Lower leg skin (tissue), 4 donors: ENCODE results near the gene CDKAL1. TPM values are rescaled to one million over a fixed set of nuclear protein-coding genes. Genes with fewer than 3 reads are reported as not detected.
"Not testable (repeated sequence)": the region's sequence is repeated elsewhere in the genome, so short reads cannot be mapped to it uniquely, and the experiment has no call there.

Source experiments
- DNase-seq, 2 donors: peaks; one replicate each; pipeline ENCODE4 v3.0.0-alpha.2; 2019; ENCODE audit warnings: low spot score in 2 of 2
- H3K4me3 ChIP-seq: fragments of 200-600 bp; sonication (generic); 2 replicates; pipeline ENCODE4 v1.5.1; 2017; ENCODE audit warnings: mild to moderate bottlenecking, low read depth; ENCODE audit not compliant: poor library complexity, severe bottlenecking
- POLR2A ChIP-seq, 2 donors: fragments of 450-650 bp; IDR thresholded peaks; one replicate each; pipeline ENCODE4 v1.6.1; 2016 to 2017; ENCODE audit warnings: antibody characterized with exemption in 2 of 2, mild to moderate bottlenecking in 1 of 2, moderate library complexity in 1 of 2
- WGBS, 2 donors: methylation state at CpG; one replicate each; pipeline ENCODE4 v1.1.5; 2018; 5-methylcytosine and 5-hydroxymethylcytosine counted together
- intact Hi-C: fragments of 100-400 bp; cut with DNase I; formaldehyde crosslinking; loops from one replicate; pipeline ENCODE4 v1.15.0; 2023; ENCODE audit warnings: low total_unique reads
- total RNA-seq, 4 donors: library from RNA; depleted of rRNA; stranded (reverse); fragments of >200 nt; gene quantifications; one replicate each; pipeline ENCODE4 v1.1.0, GENCODE V29; 2016
- TF ChIP-seq, protein P1 (sequence below), 3 donors: fragments of 450-650 bp; IDR thresholded peaks; one replicate each; pipeline ENCODE4 v1.5.1; 2016; ENCODE audit warnings: antibody characterized with exemption in 3 of 3, mild to moderate bottlenecking in 3 of 3, moderate library complexity in 2 of 3

Gene CDKAL1
- total RNA-seq, 4 donors from 2014 or later, result 10.3 to 18.0 (median 11.6) TPM

DNA sequence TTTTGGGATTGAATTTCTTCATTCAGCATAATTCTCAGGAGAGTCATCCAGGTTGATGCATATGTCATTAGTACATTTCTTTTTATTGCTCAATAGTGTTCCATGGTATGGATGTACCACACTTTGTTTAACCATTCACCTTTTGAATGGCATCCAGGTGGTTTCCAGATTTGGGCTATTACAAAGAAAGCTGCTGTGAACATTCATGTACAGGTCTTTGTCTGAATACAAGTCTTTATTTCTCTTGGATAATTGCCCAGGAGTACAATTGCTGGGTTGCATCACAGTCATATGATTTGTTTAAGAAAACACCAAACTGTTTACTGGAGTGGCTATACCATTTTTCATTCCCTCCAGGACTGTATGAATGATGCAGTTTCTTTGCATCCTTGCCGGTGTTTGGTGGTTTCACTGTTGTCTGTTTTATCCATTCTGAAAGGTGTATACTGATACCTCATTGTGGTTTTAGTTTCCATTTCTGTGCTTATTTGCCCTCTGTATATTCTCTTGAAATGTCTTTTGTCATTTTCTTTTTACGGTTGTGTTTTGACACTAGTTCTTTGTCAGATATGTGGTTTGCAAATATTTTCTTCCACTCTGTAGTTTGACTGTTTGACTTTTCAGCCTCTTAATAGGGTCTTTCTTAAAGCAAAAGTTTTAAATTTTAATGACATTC, 8.8 kb downstream of the CDKAL1 start:
- intact Hi-C loops, result no loop called here
- 72 to 78% methylated on average over 2 of the region's 2 CpGs for WGBS, 2 donors
- H3K4me3 ChIP-seq, result no peak overlapping the region
- no peak for TF ChIP-seq POLR2A (IDR thresholded peaks at IDR 0.05)
- TF ChIP-seq, protein P1, sequence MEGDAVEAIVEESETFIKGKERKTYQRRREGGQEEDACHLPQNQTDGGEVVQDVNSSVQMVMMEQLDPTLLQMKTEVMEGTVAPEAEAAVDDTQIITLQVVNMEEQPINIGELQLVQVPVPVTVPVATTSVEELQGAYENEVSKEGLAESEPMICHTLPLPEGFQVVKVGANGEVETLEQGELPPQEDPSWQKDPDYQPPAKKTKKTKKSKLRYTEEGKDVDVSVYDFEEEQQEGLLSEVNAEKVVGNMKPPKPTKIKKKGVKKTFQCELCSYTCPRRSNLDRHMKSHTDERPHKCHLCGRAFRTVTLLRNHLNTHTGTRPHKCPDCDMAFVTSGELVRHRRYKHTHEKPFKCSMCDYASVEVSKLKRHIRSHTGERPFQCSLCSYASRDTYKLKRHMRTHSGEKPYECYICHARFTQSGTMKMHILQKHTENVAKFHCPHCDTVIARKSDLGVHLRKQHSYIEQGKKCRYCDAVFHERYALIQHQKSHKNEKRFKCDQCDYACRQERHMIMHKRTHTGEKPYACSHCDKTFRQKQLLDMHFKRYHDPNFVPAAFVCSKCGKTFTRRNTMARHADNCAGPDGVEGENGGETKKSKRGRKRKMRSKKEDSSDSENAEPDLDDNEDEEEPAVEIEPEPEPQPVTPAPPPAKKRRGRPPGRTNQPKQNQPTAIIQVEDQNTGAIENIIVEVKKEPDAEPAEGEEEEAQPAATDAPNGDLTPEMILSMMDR (IDR thresholded peaks at IDR 0.05), result no peak
- no peak for DNase-seq

DNA sequence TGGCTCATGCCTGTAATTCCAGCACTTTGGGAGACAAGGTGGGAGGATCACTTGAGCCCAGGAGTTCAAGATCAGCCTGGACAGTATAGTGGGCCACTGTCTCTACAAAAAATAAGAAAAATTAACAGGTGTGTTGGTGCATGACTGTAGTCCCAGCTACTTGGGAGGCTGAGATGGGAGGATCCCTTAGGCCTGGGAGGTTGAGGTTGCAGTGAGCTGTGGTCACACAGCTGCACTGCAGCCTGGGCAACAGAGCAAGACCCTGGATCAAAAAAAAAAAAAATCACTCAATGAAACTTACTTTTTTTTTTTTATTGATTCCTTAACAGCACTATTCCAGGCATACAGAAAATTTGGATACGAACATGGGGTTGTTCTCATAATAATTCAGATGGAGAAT, 14.0 kb downstream of the CDKAL1 start:
- WGBS, 2 donors, result 98 to 100% methylated on average over 1 of the region's 1 CpG
- DNase-seq, result no peak
- intact Hi-C loops, result no loop called here
- H3K4me3 ChIP-seq, result no peak overlapping the region
- TF ChIP-seq POLR2A (IDR thresholded peaks at IDR 0.05), result no peak
- TF ChIP-seq, protein P1 (IDR thresholded peaks at IDR 0.05), result no peak

DNA sequence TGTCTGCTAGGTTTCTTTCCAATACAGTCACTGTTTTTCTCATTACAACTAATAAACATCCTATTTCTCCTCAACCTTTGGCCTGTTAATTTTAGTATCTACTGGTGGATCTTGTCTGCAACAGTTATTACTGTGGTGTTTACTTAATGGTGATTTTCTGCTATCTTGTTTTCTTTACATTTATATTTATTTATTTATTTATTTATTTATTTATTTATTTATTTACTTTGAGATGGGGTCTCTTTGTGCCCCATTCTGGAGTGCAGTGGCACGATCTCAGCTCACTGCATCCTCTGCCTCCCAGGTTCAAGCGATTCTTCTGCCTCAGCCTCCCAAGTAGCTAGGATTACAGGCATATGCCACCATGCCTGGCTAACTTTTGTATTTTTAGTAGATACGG, 15.1 kb downstream of the CDKAL1 start:
- H3K4me3 ChIP-seq, intact Hi-C loops, DNase-seq: not testable (repeated sequence)
- WGBS, 2 donors, result 92 to 98% methylated on average over 3 of the region's 3 CpGs

DNA sequence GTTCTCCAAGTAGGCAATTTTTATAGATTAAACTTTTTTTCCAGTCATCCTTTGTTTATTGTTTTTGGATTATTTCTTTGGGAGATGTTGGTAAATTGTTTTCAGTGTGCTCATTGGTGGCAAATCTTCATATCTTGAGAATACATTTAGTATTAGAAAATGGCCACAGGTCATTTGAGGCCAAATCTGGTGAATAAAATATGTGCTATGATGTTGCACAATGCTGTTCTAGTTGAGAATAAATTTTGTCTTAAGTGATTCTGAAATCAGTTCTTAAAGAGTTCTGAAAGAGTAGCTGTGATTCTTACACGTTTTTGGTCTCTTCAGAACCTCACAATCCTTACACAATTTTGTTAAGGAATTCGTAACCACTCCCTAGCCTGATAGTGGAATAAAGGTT, 20.1 kb downstream of the CDKAL1 start:
- 85 to 87% methylated on average over 2 of the region's 2 CpGs for WGBS, 2 donors
- H3K4me3 ChIP-seq, result no peak overlapping the region
- intact Hi-C loops, result no loop called here
- DNase-seq, result no peak
- no peak for TF ChIP-seq POLR2A (IDR thresholded peaks at IDR 0.05)
- TF ChIP-seq, protein P1 (IDR thresholded peaks at IDR 0.05), result no peak

DNA sequence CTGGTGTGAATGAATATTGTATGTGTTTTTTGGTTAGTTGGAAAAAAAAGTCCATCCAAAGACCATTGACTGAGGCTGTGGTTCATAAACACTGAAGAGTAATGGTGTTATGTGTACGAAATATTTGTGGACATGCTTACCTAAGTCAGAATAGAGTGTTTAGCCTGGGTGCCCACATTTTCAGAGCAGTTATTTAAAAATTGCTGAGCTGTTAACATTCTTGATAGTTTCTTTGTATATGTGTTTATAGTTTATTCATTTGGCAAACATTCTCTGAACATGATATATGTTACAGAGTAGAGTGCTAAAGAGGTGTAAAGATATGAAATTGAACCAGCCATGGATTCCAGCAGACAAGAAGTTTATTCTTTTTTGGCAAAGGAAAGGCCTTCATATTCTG, 20.6 kb downstream of the CDKAL1 start:
- DNase-seq, result no peak
- TF ChIP-seq, protein P1 (IDR thresholded peaks at IDR 0.05), result no peak
- TF ChIP-seq POLR2A (IDR thresholded peaks at IDR 0.05), result no peak
- no peak overlapping the region for H3K4me3 ChIP-seq
- 91 to 100% methylated on average over 1 of the region's 1 CpG for WGBS, 2 donors
- intact Hi-C loops, result no loop called here

DNA sequence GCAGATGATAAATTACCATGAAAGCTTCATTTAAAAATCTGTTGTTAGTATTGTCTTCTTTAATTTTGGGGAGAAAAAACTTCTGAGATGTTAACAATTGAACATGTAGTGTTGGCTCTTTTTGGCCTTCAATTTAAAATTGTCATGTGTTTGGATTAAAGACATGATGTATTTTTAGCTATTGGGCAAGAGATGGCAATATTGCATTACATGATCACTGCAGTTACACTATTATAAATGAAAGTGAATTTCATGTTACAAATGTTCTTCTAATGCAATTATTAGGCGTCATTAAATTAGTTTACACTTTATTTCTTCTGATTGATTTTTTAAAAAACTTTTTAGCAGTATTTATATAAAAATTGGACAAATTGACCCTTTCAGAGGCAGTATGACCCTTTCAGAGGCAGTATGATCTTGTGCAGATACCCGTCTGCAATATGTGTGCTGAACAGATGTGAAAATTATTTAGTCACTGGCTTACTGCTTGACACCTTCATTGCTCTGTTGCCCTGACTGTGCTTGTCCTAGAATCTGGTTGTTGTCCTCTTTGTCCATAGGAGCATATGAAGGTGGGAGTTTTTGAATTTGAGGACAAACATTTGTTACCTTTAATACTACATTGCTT, 25.8 kb downstream of the CDKAL1 start:
- no peak for DNase-seq
- TF ChIP-seq, protein P1 (IDR thresholded peaks at IDR 0.05), result no peak
- no peak for TF ChIP-seq POLR2A (IDR thresholded peaks at IDR 0.05)
- H3K4me3 ChIP-seq, result no peak overlapping the region
- WGBS, 2 donors, result 41 to 50% methylated on average over 2 of the region's 2 CpGs
- intact Hi-C loops, result no loop called here
